GM12864 (cell line): ENCODE results near the gene EYA2.

Experiments
- DNase-seq: peaks from one replicate; pipeline ENCODE4 v3.0.0-alpha.2; 2011; ENCODE audit warnings: low read depth
- H3K4me3 ChIP-seq: 2 replicates; pipeline ENCODE4 v1.5.1; 2011; ENCODE audit warnings: mild to moderate bottlenecking, low read depth, low read length, control low read depth
- CTCF ChIP-seq: IDR thresholded peaks from 2 replicates; pipeline ENCODE4 v1.5.1; 2011; ENCODE audit warnings: low read depth, mild to moderate bottlenecking, moderate library complexity, low read length, control low read depth, inconsistent platforms; ENCODE audit errors: missing control alignments

EYA2 gene

DNA sequence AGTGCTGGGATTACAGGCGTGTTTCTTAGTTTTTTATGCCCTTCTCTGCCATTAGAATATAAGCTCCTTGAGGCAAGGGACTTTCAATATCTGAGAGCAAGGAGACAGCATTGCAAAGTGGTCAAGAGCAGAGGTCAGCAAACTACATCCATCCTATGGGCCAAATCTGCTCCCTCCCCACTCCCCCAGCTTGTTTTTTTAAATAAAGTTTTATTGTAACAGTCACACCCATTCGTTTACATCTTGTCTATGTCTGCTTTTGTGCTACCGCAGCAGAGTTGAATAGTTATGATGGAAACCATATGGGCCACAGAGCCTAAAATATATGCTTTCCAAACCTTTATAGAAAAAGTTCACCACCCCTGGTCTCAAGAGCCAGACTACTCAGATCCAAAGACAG is 227.9 kb downstream of the EYA2 start:
- no peak for TF ChIP-seq CTCF
- no peak overlapping the region for H3K4me3 ChIP-seq
- no peak for DNase-seq

- no peak for DNase-seq
- no peak overlapping the region for H3K4me3 ChIP-seq
- TF ChIP-seq CTCF = no peak
Observed at GRCh38 chr20:47124181-47124717, 229.6 kb downstream of the EYA2 start.

GRCh38 chr20:47125508-47125757 is 230.8 kb downstream of the EYA2 start:
- no peak overlapping the region for H3K4me3 ChIP-seq
- DNase-seq = no peak
- TF ChIP-seq CTCF = no peak

- TF ChIP-seq CTCF = no peak
- no peak overlapping the region for H3K4me3 ChIP-seq
- no peak for DNase-seq
Observed at GRCh38 chr20:47125758-47126591, 231.3 kb downstream of the EYA2 start.

- H3K4me3 ChIP-seq = no peak overlapping the region
- no peak for TF ChIP-seq CTCF
- DNase-seq = no peak
Observed at GRCh38 chr20:47126709-47127108, 232.1 kb downstream of the EYA2 start.

DNA sequence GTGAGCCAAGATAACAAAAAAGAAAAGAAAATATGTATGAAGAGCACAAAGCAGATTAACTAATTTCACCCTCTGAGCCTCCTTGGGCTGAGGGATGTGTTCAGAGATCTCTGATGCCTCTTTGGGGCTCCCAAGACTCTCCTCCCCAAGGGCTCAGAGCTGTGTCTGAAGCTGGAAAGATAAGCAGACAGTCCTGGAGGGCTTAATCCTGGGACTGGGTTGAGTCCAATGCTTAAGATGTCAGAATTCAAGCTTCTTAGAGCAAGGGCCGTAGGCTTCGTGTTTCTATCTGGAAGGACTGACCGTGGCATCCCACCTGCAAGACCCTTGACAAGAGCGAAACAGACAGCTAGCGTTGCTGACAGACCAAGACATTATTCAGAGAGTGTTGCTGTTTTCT is 232.9 kb downstream of the EYA2 start:
- no peak for DNase-seq
- no peak for TF ChIP-seq CTCF
- H3K4me3 ChIP-seq = no peak overlapping the region

DNA sequence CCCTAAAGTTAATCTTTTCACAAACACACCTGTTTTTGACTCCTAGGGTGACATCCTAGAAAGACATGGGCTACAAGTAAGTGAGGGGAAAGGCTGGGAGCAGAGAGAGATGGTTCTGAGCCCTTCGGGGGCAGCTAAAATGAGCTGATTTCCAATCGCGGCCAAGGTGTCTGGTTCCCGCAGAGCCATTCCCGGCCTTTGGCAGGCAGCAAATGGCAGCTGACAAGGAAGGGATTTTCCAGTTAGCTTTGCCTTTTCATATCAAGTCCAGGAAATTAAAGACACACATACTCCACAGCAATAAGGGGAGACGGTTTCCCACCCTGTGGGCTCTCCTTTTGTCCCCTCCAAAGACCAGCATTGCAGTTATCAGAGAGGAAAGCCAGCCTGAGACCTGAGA is 233.4 kb downstream of the EYA2 start:
- TF ChIP-seq CTCF = no peak
- no peak for DNase-seq
- H3K4me3 ChIP-seq = no peak overlapping the region
